ENCODE measurements around the gene RPL35.

RPL35 gene

DNA sequence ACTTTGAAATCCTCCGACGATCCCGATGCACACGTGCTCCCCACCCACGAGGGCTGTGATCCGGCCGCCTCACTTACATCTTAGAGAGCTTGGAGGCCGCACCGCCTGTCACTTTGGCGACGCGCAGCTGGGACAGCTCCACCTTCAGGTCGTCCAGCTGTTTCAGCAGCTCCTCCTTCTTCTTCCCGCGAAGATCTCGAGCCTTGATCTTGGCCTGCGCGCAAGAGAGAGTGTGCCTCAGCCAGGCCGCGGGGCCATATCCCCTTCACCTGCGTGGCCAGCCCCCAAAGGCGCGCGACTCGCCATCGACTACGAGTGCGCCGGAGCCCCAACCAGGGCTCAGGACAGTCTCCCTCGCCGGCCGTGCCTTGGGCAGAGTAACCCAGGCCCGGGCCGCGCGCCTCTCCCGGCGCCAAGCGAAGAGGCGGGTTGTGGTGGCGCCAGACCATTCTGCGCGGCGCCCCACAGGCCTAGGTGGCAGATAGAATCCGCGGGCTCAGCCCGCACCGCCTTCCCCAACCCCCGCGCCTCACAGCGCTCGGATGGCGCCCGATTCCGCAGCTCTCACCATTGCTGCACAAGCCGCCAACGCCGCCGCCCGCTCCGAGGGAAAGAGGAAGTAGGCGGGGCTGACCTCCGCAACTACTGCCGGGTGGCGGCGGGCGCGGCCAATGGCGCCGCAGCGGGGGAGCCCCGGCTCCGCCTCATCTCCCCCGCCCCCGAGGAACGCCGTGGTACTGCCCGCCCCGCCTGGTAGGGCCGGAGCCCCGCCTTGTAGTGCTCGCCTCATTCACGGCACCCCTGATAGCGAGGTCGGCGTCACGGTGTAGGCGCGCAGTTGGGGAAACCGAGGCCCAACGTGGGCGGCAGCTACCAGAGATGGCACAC, at the start of gene RPL35, which contains the start of gene ARPC5L:
Gene RPL35, minus strand, starts transcription at position 616 of the 888 bp plus-strand sequence. Its CDS starts 45 bp downstream, at position 571.
Gene ARPC5L, plus strand, starts transcription at position 789 of the 888 bp plus-strand sequence. CDS start 7,161 bp downstream, outside the sequence.
- DNase-seq = peak; percentile 96

DNA sequence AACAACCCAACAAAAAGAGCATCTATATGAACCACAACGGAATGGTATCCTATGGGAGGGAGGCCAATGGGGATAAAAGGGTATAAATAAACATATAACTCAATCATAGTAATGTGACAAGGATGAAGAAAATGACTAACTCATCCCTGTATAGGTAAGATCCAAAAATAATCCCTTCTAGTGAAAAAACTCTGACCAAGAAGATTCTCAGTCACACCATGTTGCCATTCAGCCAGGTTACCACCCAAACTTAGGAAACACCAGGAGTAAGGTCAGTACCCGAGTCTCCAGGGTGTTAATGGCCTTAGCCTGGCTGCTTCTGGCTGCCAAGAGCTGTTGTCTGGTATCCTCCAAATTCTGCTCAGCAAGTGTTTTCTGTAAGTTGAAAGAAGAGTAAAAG, 46.3 kb upstream of the RPL35 start:
- DNase-seq = no peak

- DNase-seq = no peak
These were observed 45.2 kb upstream of the RPL35 start for GRCh38 chr9:124906966-124907365.

DNA sequence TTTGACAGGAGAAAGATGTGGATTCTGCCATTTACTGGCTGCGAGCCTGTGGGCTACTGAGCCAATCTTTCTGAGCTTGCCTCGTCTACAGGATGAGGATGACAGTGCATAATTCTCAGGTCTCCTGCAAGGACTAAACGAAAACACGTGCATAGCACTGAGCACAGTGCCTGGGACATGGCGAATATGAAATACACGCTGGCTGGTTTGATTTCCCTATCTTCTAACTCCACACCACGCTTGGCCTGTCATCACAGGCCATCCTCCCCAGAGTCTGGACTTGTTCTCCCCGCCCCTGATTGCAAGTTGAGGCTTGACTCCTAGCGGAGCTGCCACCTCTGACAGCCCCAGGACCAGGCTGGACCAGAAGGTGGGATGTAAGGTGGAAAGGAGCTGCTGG, 38.1 kb upstream of the RPL35 start:
- no peak for DNase-seq

GRCh38 chr9:124897570-124898460, 36.1 kb upstream of the RPL35 start:
- no peak for DNase-seq

DNA sequence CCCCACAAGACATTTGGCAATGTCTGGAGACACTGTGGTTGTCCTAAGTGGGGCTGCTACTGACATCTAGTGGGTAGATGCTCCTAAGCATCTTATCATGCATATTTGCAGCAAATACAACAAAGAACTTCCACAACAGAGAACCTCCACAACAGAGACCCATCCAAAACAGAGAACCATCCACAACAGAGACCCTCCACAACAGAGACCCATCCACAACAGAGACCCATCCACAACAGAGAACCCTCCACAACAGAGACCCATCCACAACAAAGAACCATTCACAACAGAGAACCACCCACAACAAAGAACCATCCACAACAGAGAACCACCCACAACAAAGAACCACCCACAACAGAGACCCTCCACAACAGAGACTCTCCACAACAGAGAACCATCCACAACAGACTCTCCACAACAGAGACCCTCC, 33.0 kb upstream of the RPL35 start:
- peak; percentile 13 for DNase-seq

DNA sequence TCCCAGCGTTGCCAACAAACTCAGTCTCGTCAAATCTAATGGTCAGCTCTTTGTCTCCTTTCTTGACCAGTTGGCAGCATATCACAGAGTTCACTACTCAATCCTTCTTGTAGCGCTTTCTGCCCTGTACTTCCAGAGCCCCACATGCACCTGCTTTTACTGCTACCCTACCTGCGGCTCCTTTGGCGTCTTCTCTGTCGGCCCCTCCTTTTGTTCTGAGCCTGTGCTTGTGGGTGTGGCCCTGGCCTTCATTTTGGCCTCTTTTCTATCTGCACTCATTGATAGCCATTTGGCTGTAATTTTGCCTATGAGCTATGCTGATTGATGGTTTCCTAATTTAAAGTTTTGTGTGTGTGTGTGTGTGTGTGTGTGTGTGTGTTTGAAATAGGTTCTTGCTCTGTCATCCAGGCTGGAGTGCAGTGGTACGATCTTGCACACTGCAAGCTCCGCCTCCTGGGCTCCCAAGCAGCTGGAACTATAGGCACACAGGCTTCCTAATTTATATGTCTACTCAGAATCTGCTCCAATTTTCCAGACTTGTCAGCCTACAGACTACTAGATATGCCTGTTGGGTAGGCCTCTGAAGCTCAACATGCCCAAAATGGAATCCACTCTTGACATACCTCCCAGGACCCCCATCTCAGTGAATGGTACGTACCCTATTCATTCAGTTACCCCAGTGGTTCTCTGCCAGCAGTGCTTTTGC, 32.4 kb upstream of the RPL35 start:
- DNase-seq = no peak

GRCh38 chr9:124890179-124890578, 28.4 kb upstream of the RPL35 start:
- DNase-seq = no peak

DNA sequence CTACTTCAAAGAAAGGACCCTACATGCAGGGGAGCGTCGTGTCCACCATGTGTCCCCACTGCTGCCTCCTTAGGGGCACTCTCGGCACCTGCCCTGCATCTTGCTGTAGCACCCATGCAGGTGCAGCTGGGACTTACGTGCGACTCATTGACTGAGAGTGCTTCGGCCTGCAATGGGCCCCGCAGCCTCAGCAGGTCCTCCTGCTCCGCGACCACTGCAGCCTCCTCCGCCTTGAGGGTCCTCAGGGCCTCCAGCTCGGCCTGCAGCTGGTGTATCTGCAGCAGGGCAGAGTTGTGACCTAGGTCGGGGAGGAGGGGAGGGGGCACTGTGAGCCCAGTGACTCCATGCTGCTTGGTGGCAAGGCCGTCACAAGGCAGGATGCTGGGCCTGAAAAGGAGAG, 27.2 kb upstream of the RPL35 start:
- no peak for DNase-seq

DNA sequence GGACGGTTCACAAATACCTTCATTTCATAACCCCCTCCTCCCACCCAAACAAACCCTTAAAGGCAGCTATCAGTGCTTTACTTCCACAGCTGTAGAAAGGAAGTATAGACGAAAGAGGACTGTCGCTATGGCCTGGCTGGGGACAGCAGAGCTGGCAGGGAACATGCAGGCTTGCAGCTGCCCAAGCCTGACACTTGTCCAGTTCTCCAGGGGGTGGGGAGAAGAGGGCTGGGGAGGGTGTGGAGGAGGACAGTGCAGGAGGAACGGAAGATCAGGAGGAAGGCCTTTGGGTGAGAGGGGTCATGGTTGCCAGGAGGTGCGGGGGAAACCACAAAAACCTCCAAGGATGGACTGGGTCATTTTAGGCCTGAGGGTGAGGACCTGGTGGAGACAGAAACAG, 26.1 kb upstream of the RPL35 start:
- DNase-seq = no peak

- DNase-seq = no peak
These were observed 25.2 kb upstream of the RPL35 start for GRCh38 chr9:124886866-124887492.

DNA sequence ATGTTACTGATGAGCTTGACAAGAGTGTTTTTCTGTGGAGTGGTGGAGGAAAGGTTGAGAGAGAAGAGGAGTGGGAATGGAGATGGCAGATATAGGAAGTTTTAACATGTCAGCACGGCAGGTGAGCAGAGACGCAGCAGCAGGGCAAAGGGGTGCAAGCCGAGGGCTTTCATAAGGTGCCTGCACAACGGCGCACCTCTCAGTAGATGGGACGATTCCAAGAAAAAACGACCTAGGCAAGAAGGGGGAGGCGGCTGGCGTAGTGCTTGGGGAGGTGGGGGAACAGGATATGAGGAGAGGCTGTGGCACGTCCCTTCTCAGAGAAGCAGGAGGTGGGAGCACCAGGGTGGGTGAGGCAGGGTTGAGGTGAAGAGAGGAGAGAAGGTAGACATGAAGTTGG, 24.7 kb upstream of the RPL35 start:
- no peak for DNase-seq

- DNase-seq = no peak
These were observed 23.8 kb upstream of the RPL35 start for GRCh38 chr9:124885551-124885950.

DNA sequence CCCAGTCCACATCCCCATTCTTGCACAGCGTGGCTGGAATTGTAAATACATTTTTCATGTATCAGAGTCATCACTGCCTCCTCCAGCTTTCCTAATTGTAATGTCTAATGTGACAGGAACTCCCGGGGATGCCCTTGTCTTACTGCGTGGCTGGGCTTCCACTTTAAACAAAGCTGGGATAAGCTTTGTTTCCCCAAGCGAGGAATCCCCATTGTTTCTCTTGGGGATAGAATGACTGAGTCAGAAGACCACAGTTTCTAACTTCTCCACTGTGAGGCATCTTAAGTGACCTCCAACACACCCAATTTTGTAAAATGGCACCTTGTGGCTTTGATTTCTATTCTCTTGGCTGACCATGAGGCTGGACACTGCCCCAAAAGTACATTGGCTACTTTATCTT, 22.6 kb upstream of the RPL35 start:
- DNase-seq = no peak

- DNase-seq = no peak
These were observed 20.5 kb upstream of the RPL35 start for GRCh38 chr9:124882231-124882630.

DNA sequence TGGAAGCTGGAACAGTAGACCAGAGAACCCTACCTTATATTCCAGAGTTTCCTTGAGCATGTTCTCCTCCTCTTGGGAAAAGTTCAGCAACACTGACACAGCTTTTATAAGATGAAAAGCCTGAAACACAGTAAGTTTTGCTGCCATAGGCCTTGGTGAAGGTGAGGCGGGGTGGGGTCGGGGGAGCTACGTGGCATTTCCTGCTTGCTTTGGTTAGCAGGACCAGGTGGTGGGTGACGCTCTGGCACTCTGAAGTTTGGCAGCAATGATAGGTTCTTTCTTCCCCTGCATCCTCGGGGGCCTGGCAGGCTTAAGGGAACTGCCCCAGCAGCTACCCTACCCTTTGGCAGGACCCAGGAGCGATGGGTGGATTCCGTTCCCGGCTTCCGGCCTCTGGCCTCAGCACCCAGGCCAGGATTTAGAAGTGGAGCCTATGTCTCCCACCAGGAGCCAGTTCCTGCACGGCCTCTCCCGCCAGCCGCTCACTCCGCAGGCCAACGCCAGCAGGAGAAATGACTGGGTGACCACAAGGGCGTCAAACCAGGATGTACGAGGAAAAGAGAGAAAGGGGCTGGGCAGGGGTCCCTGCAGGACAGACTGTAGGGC, 19.5 kb upstream of the RPL35 start:
- DNase-seq = no peak

DNA sequence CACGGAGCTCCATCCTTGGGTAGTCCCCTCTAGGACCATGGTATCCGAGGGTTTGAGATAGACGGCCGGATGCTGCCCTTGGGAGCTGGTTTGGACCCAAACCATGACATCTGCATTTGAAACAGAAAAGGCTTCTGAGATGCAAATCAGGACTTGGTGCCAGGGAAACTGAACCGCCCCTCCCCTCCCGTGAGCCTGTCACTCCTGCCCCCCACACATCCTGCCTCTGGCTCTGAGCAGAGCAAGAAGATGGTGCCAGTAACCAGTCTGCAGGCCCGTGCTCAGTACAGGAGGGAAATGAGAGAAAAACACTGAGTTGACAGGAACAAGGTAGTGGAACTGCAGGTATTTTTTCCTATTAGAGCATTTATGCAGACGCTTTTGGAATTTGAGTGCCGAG, 18.7 kb upstream of the RPL35 start:
- DNase-seq = no peak

- DNase-seq = no peak
These were observed 17.5 kb upstream of the RPL35 start for GRCh38 chr9:124879226-124879625.

GRCh38 chr9:124878518-124878917, 16.8 kb upstream of the RPL35 start:
- DNase-seq = no peak

GRCh38 chr9:124878021-124878420, 16.3 kb upstream of the RPL35 start:
- DNase-seq = no peak

- DNase-seq = no peak
These were observed 15.4 kb upstream of the RPL35 start for GRCh38 chr9:124877021-124877782.
